Tibial nerve (tissue), 4 donors: Measurements from ENCODE around the gene TMED6. TPM values are rescaled to one million over a fixed set of nuclear protein-coding genes. Genes with fewer than 3 reads are reported as not detected.

ENCODE experiments used
- DNase-seq, 2 donors: peaks; one replicate each; pipeline ENCODE4 v3.0.0-alpha.2; 2019; ENCODE audit warnings: low spot score in 2 of 2
- H3K27ac ChIP-seq, 4 donors: fragments of 200-600 bp; sonication (generic) in 3 of 4; one replicate each; pipeline ENCODE4 v1.5.1; 2017 to 2019; ENCODE audit warnings: mild to moderate bottlenecking in 1 of 4
- H3K27me3 ChIP-seq, 2 donors: fragments of 200-600 bp; sonication (generic) in 1 of 2; one replicate each; pipeline versions ENCODE4 v1.5.1 to v1.6.0; 2017 to 2019
- H3K36me3 ChIP-seq, 3 donors: fragments of 200-600 bp; sonication (generic); one replicate each; pipeline ENCODE4 v1.5.1; 2018 to 2019
- H3K4me1 ChIP-seq, 4 donors: fragments of 200-600 bp; sonication (generic) in 3 of 4; one replicate each; pipeline ENCODE4 v1.5.1; 2017 to 2019
- H3K4me3 ChIP-seq, 4 donors: fragments of 200-600 bp; sonication (generic) in 3 of 4; one replicate each; pipeline ENCODE4 v1.5.1; 2017 to 2019; ENCODE audit warnings: mild to moderate bottlenecking in 1 of 4, moderate library complexity in 1 of 4
- H3K9me3 ChIP-seq, 4 donors: fragments of 200-600 bp; sonication (generic) in 3 of 4; one replicate each; pipeline ENCODE4 v1.5.1; 2017 to 2019
- CTCF ChIP-seq, 5 experiments: fragments of 200-600 bp in 3 of 5; fragments of 450-650 bp in 2 of 5; sonication (generic) in 3 of 5; IDR thresholded peaks; one replicate each; pipeline ENCODE4 v1.5.1; 2016 to 2019; ENCODE audit warnings: antibody characterized with exemption in 5 of 5, mild to moderate bottlenecking in 3 of 5, moderate library complexity in 2 of 5
- EP300 ChIP-seq, 2 donors: sonication (generic); formaldehyde crosslinking; IDR thresholded peaks; one replicate each; pipeline ENCODE4 v1.6.1; 2017; ENCODE audit warnings: antibody characterized with exemption in 2 of 2, mild to moderate bottlenecking in 1 of 2
- POLR2A ChIP-seq, 2 donors: fragments of 450-650 bp; IDR thresholded peaks; one replicate each; pipeline ENCODE4 v1.6.1; 2017; ENCODE audit warnings: antibody characterized with exemption in 2 of 2, mild to moderate bottlenecking in 2 of 2, moderate library complexity in 2 of 2
- WGBS, 2 donors: methylation state at CpG; one replicate each; pipeline ENCODE4 v1.1.5; 2018; 5-methylcytosine and 5-hydroxymethylcytosine counted together
- total RNA-seq, 4 donors: library from RNA; depleted of rRNA; stranded (reverse); fragments of >200 nt; gene quantifications; one replicate each; pipeline ENCODE4 v1.1.0, GENCODE V29; 2016

TMED6 gene
- total RNA-seq, 4 donors from 2014 or later, result not detected

GRCh38 chr16:69395859-69396186 is 44.2 kb upstream of the TMED6 start:
- Histone ChIP-seq H3K27ac (peak overlapping the region; percentile 77 to 93 (median 89)), H3K36me3 (no peaks in the 10 kb centered on the region), H3K27me3 (no peaks in the 10 kb centered on the region), H3K9me3 (no peaks in the 10 kb centered on the region), H3K4me3 (no peak overlapping the region), H3K4me1 (peaks cover 0 to 36% (median 16%) of the 10 kb centered on the region in 4 donors)
- no peak for TF ChIP-seq EP300 (IDR thresholded peaks at IDR 0.05)
- TF ChIP-seq CTCF (IDR thresholded peaks at IDR 0.05), result peak in 1 of 5 experiments; percentile 83
- DNase-seq, result no peak

- Histone ChIP-seq H3K4me1 (peaks cover 0 to 36% (median 16%) of the 10 kb centered on the region in 4 donors), H3K36me3 (no peaks in the 10 kb centered on the region), H3K4me3 (no peak overlapping the region), H3K27me3 (no peaks in the 10 kb centered on the region), H3K9me3 (no peaks in the 10 kb centered on the region), H3K27ac (peak overlapping the region in 3 of 4 donors; percentile 11 to 93 (median 91))
- DNase-seq, result no peak
- WGBS, 2 donors, result 73 to 75% methylated on average over 10 of the region's 10 CpGs
- TF ChIP-seq EP300 (IDR thresholded peaks at IDR 0.05) (no peak), POLR2A (IDR thresholded peaks at IDR 0.05) (no peak), CTCF (IDR thresholded peaks at IDR 0.05) (no peak)
Measured at GRCh38 chr16:69393898-69394849, 42.6 kb upstream of the TMED6 start.

- 81 to 84% methylated on average over 1 of the region's 1 CpG for WGBS, 2 donors
- no peak for DNase-seq
- H3K9me3 ChIP-seq, result no peaks in the 10 kb centered on the region
- peak overlapping the region in 2 of 4 donors; percentile 51 to 85 for H3K4me3 ChIP-seq
- H3K27ac ChIP-seq, result peak overlapping the region in 3 of 4 donors; percentile 67 to 96 (median 94)
- no peaks in the 10 kb centered on the region for H3K27me3 ChIP-seq
- peaks cover 0 to 22% (median 3%) of the 10 kb centered on the region in 4 donors for H3K4me1 ChIP-seq
- H3K36me3 ChIP-seq, result peaks cover 0 to 23% (median 2%) of the 10 kb centered on the region in 3 donors
- TF ChIP-seq EP300 (IDR thresholded peaks at IDR 0.05), result no peak
- no peak for TF ChIP-seq CTCF (IDR thresholded peaks at IDR 0.05)
- no peak for TF ChIP-seq POLR2A (IDR thresholded peaks at IDR 0.05)
Measured at GRCh38 chr16:69386596-69386995, 35.0 kb upstream of the TMED6 start.

- Histone ChIP-seq H3K27ac (peak overlapping the region; percentile 67 to 96 (median 92)), H3K4me3 (peak overlapping the region; percentile 51 to 85 (median 70)), H3K36me3 (peaks cover 0 to 40% (median 2%) of the 10 kb centered on the region in 3 donors), H3K9me3 (no peaks in the 10 kb centered on the region), H3K27me3 (no peaks in the 10 kb centered on the region), H3K4me1 (peaks cover 0 to 22% (median 3%) of the 10 kb centered on the region in 4 donors)
- no peak for DNase-seq
- 3 to 6% methylated on average over 6 of the region's 6 CpGs for WGBS, 2 donors
- TF ChIP-seq CTCF (IDR thresholded peaks at IDR 0.05), result no peak
- TF ChIP-seq POLR2A (IDR thresholded peaks at IDR 0.05), result no peak
- TF ChIP-seq EP300 (IDR thresholded peaks at IDR 0.05), result no peak
Measured at GRCh38 chr16:69384974-69385373, 33.4 kb upstream of the TMED6 start.

GRCh38 chr16:69382421-69382820 is 30.8 kb upstream of the TMED6 start:
- Histone ChIP-seq H3K36me3 (peaks cover 2 to 63% (median 2%) of the 10 kb centered on the region in 3 donors), H3K27ac (no peak overlapping the region), H3K4me3 (no peak overlapping the region), H3K4me1 (peaks cover 0 to 22% (median 3%) of the 10 kb centered on the region in 4 donors), H3K9me3 (no peaks in the 10 kb centered on the region), H3K27me3 (no peaks in the 10 kb centered on the region)
- no peak for DNase-seq
- TF ChIP-seq EP300 (IDR thresholded peaks at IDR 0.05), result no peak
- TF ChIP-seq POLR2A (IDR thresholded peaks at IDR 0.05), result no peak
- TF ChIP-seq CTCF (IDR thresholded peaks at IDR 0.05), result no peak
- 90 to 96% methylated on average over 2 of the region's 2 CpGs for WGBS, 2 donors
